ENCODE results near the gene LY6G6C.

LY6G6C gene

GRCh38 chr6:31687860-31688693 lies 33.5 kb downstream of the LY6G6C start:
- H3K4me3 ChIP-seq (ENCODE audit: low read depth, low read length): no peak overlapping the region
- DNase-seq (ENCODE audit: low read depth, low spot score): no peak
- ChIA-PET POLR2A (interaction anchor here (1.2 kb wide), 1 partner anchor 139 kb away, joined by 5 read pairs; the partner anchor contains the start of gene HSPA1B), CTCF (interaction anchor here (1.0 to 1.6 kb wide), 3 partner anchors 8 to 18 kb away, joined by 3 to 4 read pairs (median 4); partner anchors contain the start of gene LY6G5B)
- TF ChIP-seq, protein P1, sequence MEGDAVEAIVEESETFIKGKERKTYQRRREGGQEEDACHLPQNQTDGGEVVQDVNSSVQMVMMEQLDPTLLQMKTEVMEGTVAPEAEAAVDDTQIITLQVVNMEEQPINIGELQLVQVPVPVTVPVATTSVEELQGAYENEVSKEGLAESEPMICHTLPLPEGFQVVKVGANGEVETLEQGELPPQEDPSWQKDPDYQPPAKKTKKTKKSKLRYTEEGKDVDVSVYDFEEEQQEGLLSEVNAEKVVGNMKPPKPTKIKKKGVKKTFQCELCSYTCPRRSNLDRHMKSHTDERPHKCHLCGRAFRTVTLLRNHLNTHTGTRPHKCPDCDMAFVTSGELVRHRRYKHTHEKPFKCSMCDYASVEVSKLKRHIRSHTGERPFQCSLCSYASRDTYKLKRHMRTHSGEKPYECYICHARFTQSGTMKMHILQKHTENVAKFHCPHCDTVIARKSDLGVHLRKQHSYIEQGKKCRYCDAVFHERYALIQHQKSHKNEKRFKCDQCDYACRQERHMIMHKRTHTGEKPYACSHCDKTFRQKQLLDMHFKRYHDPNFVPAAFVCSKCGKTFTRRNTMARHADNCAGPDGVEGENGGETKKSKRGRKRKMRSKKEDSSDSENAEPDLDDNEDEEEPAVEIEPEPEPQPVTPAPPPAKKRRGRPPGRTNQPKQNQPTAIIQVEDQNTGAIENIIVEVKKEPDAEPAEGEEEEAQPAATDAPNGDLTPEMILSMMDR (IDR thresholded peaks at IDR 0.05; ENCODE audit: insufficient read depth, low read length, missing control alignments): no peak

DNA sequence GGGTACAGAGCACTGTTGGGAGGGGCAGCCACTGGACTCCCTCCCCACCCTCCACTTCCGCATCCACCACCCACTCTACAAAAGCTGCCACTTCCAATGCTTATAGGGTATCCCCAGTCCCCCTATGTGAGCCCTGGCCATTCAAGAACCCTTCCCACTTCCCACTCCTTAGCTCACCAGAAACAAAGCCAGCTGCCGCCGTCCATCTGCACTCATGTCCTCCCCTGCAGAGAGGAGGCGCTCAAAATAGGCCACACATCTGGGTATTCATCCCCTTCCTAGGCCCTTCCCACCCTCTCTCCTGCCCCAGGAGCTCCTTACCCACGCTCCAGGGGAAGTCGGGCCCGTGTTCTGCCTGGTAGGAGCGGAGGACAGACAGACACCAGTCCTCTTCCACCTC lies 34.2 kb downstream of the LY6G6C start:
- DNase-seq (ENCODE audit: low read depth, low spot score): no peak
- ChIA-PET CTCF (interaction anchor here (0.8 to 1.6 kb wide), 4 partner anchors 9 to 142 kb away, joined by 3 to 4 read pairs (median 4); partner anchors contain the start of gene LY6G5B), POLR2A (interaction anchor here (1.2 kb wide), 1 partner anchor 140 kb away, joined by 5 read pairs; the partner anchor contains the start of gene HSPA1B)
- no peak overlapping the region for H3K4me3 ChIP-seq (ENCODE audit: low read depth, low read length)
- TF ChIP-seq, protein P1 (IDR thresholded peaks at IDR 0.05; ENCODE audit: insufficient read depth, low read length, missing control alignments): no peak

- no peak for DNase-seq (ENCODE audit: low read depth, low spot score)
- TF ChIP-seq, protein P1 (IDR thresholded peaks at IDR 0.05; ENCODE audit: insufficient read depth, low read length, missing control alignments): no peak
- no peak overlapping the region for H3K4me3 ChIP-seq (ENCODE audit: low read depth, low read length)
- ChIA-PET POLR2A (no interaction called here), CTCF (interaction anchor here (0.8 to 1.6 kb wide), 3 partner anchors 83 to 266 kb away, joined by 3 read pairs; no protein-coding TSS in a partner anchor)
These were observed 35.1 kb downstream of the LY6G6C start for GRCh38 chr6:31686483-31686882.

- CTCF ChIA-PET: interaction anchor here (1.5 to 2.4 kb wide), 2 partner anchors 124 to 268 kb away, joined by 3 to 9 read pairs; partner anchors contain the start of gene LSM2
- no peak for DNase-seq (ENCODE audit: low read depth, low spot score)
- no peak overlapping the region for H3K4me3 ChIP-seq (ENCODE audit: low read depth, low read length)
- POLR2A ChIA-PET: interaction anchor here (1.4 kb wide), 1 partner anchor 143 kb away, joined by 5 read pairs; no protein-coding TSS in a partner anchor
- TF ChIP-seq, protein P1 (IDR thresholded peaks at IDR 0.05; ENCODE audit: insufficient read depth, low read length, missing control alignments): no peak
These were observed 38.0 kb downstream of the LY6G6C start for GRCh38 chr6:31683591-31683990.

- ChIA-PET POLR2A (interaction anchor here (0.6 kb wide), 1 partner anchor 66 kb away, joined by 4 read pairs; no protein-coding TSS in a partner anchor), CTCF (interaction anchor here (0.6 to 4.9 kb wide), 23 partner anchors 10 to 275 kb away, joined by 3 to 60 read pairs (median 6); partner anchors contain the start of genes ABHD16A, C6orf47, GPANK1 and HSPA1B)
- DNase-seq (ENCODE audit: low read depth, low spot score): no peak
- TF ChIP-seq, protein P1 (IDR thresholded peaks at IDR 0.05; ENCODE audit: insufficient read depth, low read length, missing control alignments): peak; percentile 21
- H3K4me3 ChIP-seq (ENCODE audit: low read depth, low read length): peak overlapping the region; percentile 58
These were observed 40.3 kb downstream of the LY6G6C start for GRCh38 chr6:31681135-31681671.

Measured in AG04449 (cell line).